Measurements from ENCODE around the gene SIGLEC10. TPM values are rescaled to one million over a fixed set of nuclear protein-coding genes. Genes with fewer than 3 reads are reported as not detected.

The SIGLEC10 gene
- polyA plus RNA-seq, 4 donors = 0.76 to 2.1 (median 1.2) TPM

GRCh38 chr19:51367565-51368365, 49.7 kb downstream of the SIGLEC10 start:
- peak; percentile 82 to 97 (median 94) for DNase-seq (ENCODE audit: low read depth in 4 of 4, low spot score in 2 of 4)

GRCh38 chr19:51367255-51367564, 50.2 kb downstream of the SIGLEC10 start:
- DNase-seq (ENCODE audit: low read depth in 4 of 4, low spot score in 2 of 4) = no peak

- peak; percentile 90 to 97 (median 94) for DNase-seq (ENCODE audit: low read depth in 4 of 4, low spot score in 2 of 4)
Measured at GRCh38 chr19:51366389-51367254, 50.8 kb downstream of the SIGLEC10 start.

- DNase-seq (ENCODE audit: low read depth in 4 of 4, low spot score in 2 of 4) = no peak
Measured at GRCh38 chr19:51365965-51366388, 51.5 kb downstream of the SIGLEC10 start, which contains the start of gene ETFB. ETFB (minus strand) TSS chr19:51366388; CDS start chr19:51366326, 62 bp downstream.

- DNase-seq (ENCODE audit: low read depth in 4 of 4, low spot score in 2 of 4) = peak in 1 of 4 donors; percentile 18
Measured at GRCh38 chr19:51365211-51365964, 52.1 kb downstream of the SIGLEC10 start.

- no peak for DNase-seq (ENCODE audit: low read depth in 4 of 4, low spot score in 2 of 4)
Measured at GRCh38 chr19:51364200-51365106, 53.0 kb downstream of the SIGLEC10 start.

GRCh38 chr19:51361239-51361638, 56.2 kb downstream of the SIGLEC10 start:
- no peak for DNase-seq (ENCODE audit: low read depth in 4 of 4, low spot score in 2 of 4)

Other genes starting within 250 kb of the SIGLEC10 start
- 1 to 10 TPM; 1.4 to 2.6 (median 1.6) TPM for gene CD33, start 192.6 kb downstream of the SIGLEC10 start, polyA plus RNA-seq (ENCODE audit: insufficient read length in 4 of 4)
- gene SIGLECL1, start 166.6 kb downstream of the SIGLEC10 start, polyA plus RNA-seq (ENCODE audit: insufficient read length in 4 of 4) = not detected
- 1 to 10 TPM; 2.9 to 4.5 (median 4.2) TPM for gene IGLON5, start 106.0 kb downstream of the SIGLEC10 start, polyA plus RNA-seq (ENCODE audit: insufficient read length in 4 of 4)
- 1 to 10 TPM; 4.2 to 5.6 (median 4.6) TPM for gene VSIG10L, start 75.5 kb downstream of the SIGLEC10 start, polyA plus RNA-seq (ENCODE audit: insufficient read length in 4 of 4)
- gene ETFB, start 51.3 kb downstream of the SIGLEC10 start, polyA plus RNA-seq (ENCODE audit: insufficient read length in 4 of 4) = 100 to 1,000 TPM; 130 to 152 (median 143) TPM
- 1 to 10 TPM in 3 of 4 donors, under 1 TPM in 1; 0.99 to 2.9 (median 2.1) TPM for gene CLDND2, start 48.6 kb downstream of the SIGLEC10 start, polyA plus RNA-seq (ENCODE audit: insufficient read length in 4 of 4)
- gene NKG7, start 45.0 kb downstream of the SIGLEC10 start, polyA plus RNA-seq (ENCODE audit: insufficient read length in 4 of 4) = 1 to 10 TPM in 3 of 4 donors, under 1 TPM in 1; 0.90 to 2.7 (median 2.0) TPM
- under 1 TPM; 0.25 to 0.40 (median 0.32) TPM for gene LIM2, start 29.7 kb downstream of the SIGLEC10 start, polyA plus RNA-seq (ENCODE audit: insufficient read length in 4 of 4)
- under 1 TPM in 3 of 4 donors, not detected in 1; 0.10 to 0.22 (median 0.16) TPM for gene C19orf84, start 27.1 kb downstream of the SIGLEC10 start, polyA plus RNA-seq (ENCODE audit: insufficient read length in 4 of 4)
- under 1 TPM in 2 of 4 donors, not detected in 2; 0.04 to 0.07 TPM for gene SIGLEC8, start 40.8 kb upstream of the SIGLEC10 start, polyA plus RNA-seq (ENCODE audit: insufficient read length in 4 of 4)
- gene CEACAM18, start 60.9 kb upstream of the SIGLEC10 start, polyA plus RNA-seq (ENCODE audit: insufficient read length in 4 of 4) = not detected
- gene SIGLEC12, start 84.2 kb upstream of the SIGLEC10 start, polyA plus RNA-seq (ENCODE audit: insufficient read length in 4 of 4) = under 1 TPM in 3 of 4 donors, not detected in 1; 0.07 to 0.40 (median 0.08) TPM
- under 1 TPM; 0.10 to 0.52 (median 0.18) TPM for gene SIGLEC6, start 114.0 kb upstream of the SIGLEC10 start, polyA plus RNA-seq (ENCODE audit: insufficient read length in 4 of 4)
- 10 to 100 TPM; 16.8 to 17.7 (median 17.2) TPM for gene ZNF175, start 153.6 kb upstream of the SIGLEC10 start, polyA plus RNA-seq (ENCODE audit: insufficient read length in 4 of 4)
- under 1 TPM in 2 of 4 donors, not detected in 2; 0.25 to 0.33 TPM for gene SIGLEC5, start 212.8 kb upstream of the SIGLEC10 start, polyA plus RNA-seq (ENCODE audit: insufficient read length in 4 of 4)
- gene SIGLEC14, start 229.2 kb upstream of the SIGLEC10 start, polyA plus RNA-seq (ENCODE audit: insufficient read length in 4 of 4) = 1 to 10 TPM in 2 of 4 donors, under 1 TPM in 1, not detected in 1; 0.94 to 1.1 (median 1.1) TPM